H1 (cell line): ENCODE measurements around the gene KIF25. TPM values are rescaled to one million over a fixed set of nuclear protein-coding genes. Genes with fewer than 3 reads are reported as not detected.

Source experiments
- CTCF ChIA-PET: fragments of 300-600 bp; sonication (Branson Sonifier 250); formaldehyde crosslinking; loops from one replicate; lab custom pipeline; 2021; ENCODE audit not compliant: partially characterized antibody; lab: Charles Lee
- POLR2A ChIA-PET: fragments of 300-600 bp; sonication (Branson Sonifier 250); formaldehyde crosslinking; loops from one replicate; lab custom pipeline; 2021; ENCODE audit warnings: inconsistent platforms; ENCODE audit not compliant: partially characterized antibody; lab: Charles Lee
- DNase-seq, 2 experiments: peaks; one replicate each; pipeline versions ENCODE4 v3.0.0 to v3.0.0-alpha.2; 2010 to 2022; ENCODE audit warnings: low spot score in 2 of 2, low read depth in 1 of 2, mixed read lengths in 1 of 2
- FAIRE-seq: peaks from 2 replicates; lab custom pipeline; 2011; peaks lifted over from hg19 to GRCh38; lab: Jason Lieb, UNC
- H2AFZ ChIP-seq: 2 replicates; pipeline ENCODE4 v1.8.1; 2012; ENCODE audit warnings: low read length, inconsistent platforms
- H2AK5ac ChIP-seq: 2 replicates; pipeline ENCODE4 v1.6.1; 2013; ENCODE audit warnings: low read depth, low read length
- H2BK120ac ChIP-seq: replicated peaks from 2 replicates; pipeline ENCODE3; 2013; ENCODE audit warnings: low read depth, low read length, inconsistent platforms
- H2BK12ac ChIP-seq: 2 replicates; pipeline ENCODE4 v1.6.1; 2013; ENCODE audit warnings: low read depth, low read length
- H2BK15ac ChIP-seq: 2 replicates; pipeline ENCODE4 v1.6.1; 2013; ENCODE audit warnings: low read length
- H2BK20ac ChIP-seq: 2 replicates; pipeline ENCODE4 v1.6.1; 2013; ENCODE audit warnings: low read length
- H2BK5ac ChIP-seq: 2 replicates; pipeline ENCODE4 v1.6.1; 2013; ENCODE audit warnings: low read depth, low read length
- H3K14ac ChIP-seq: 2 replicates; pipeline ENCODE4 v1.6.1; 2013; ENCODE audit warnings: inconsistent platforms; ENCODE audit not compliant: insufficient read length
- H3K18ac ChIP-seq: 2 replicates; pipeline ENCODE4 v1.6.1; 2013; ENCODE audit warnings: low read length; ENCODE audit errors: extremely low read depth
- H3K23ac ChIP-seq: 2 replicates; pipeline ENCODE4 v1.6.1; 2013; ENCODE audit warnings: inconsistent platforms; ENCODE audit not compliant: insufficient read length
- H3K23me2 ChIP-seq: 2 replicates; pipeline ENCODE4 v1.6.1; 2013; ENCODE audit warnings: low read depth, low read length
- H3K27ac ChIP-seq: 2 replicates; pipeline ENCODE4 v1.6.1; 2011; ENCODE audit warnings: low read depth, low read length, inconsistent platforms
- H3K27me3 ChIP-seq, 4 experiments: replicated peaks in 1 of 4; 1 replicate in 1 of 4; 2 replicates in 3 of 4; pipeline versions ENCODE4 v1.6.1 to v1.8.1; 2011 to 2013; ENCODE audit warnings: low read length in 3 of 4, mild to moderate bottlenecking in 3 of 4, inconsistent platforms in 2 of 4, mixed read lengths in 2 of 4, moderate library complexity in 1 of 4; ENCODE audit not compliant: control insufficient read depth in 3 of 4, insufficient read depth in 3 of 4; ENCODE audit errors: extremely low read depth in 1 of 4
- H3K36me3 ChIP-seq, 4 experiments: 2 replicates each; pipeline versions ENCODE4 v1.6.1 to v1.8.1; 2011 to 2013; ENCODE audit warnings: mild to moderate bottlenecking in 4 of 4, low read length in 3 of 4, moderate library complexity in 2 of 4, control low read depth in 1 of 4, inconsistent platforms in 1 of 4; ENCODE audit not compliant: insufficient read depth in 4 of 4, control insufficient read depth in 2 of 4
- H3K4ac ChIP-seq: replicated peaks from 2 replicates; pipeline ENCODE3; 2013; ENCODE audit warnings: low read length, low read depth, mixed read lengths, inconsistent platforms; ENCODE audit not compliant: insufficient read length
- H3K4me1 ChIP-seq, 4 experiments: replicated peaks in 1 of 4; 1 replicate in 1 of 4; 2 replicates in 3 of 4; pipeline versions ENCODE4 v1.6.1 to v1.8.1; 2011 to 2013; ENCODE audit warnings: low read length in 3 of 4, inconsistent platforms in 2 of 4, mixed read lengths in 1 of 4; ENCODE audit not compliant: insufficient read depth in 4 of 4, control insufficient read depth in 3 of 4
- H3K4me2 ChIP-seq, 2 experiments: 2 replicates each; pipeline versions ENCODE4 v1.6.1 to v1.8.1; 2011 to 2013; ENCODE audit warnings: low read depth in 2 of 2, low read length in 2 of 2, control low read depth in 1 of 2, inconsistent platforms in 1 of 2, mild to moderate bottlenecking in 1 of 2; ENCODE audit not compliant: insufficient read depth in 1 of 2
- H3K4me3 ChIP-seq, 4 experiments: fragments of 200-600, 300-600 bp in 1 of 4; sonication (generic), shearing (Covaris generic), sonication (Bioruptor Twin) in 1 of 4; 2 replicates each; pipeline versions ENCODE4 v1.5.1 to v1.8.1; 2011 to 2016; ENCODE audit warnings: low read length in 4 of 4, low read depth in 3 of 4, control low read depth in 2 of 4, inconsistent platforms in 2 of 4, mild to moderate bottlenecking in 2 of 4, mixed read lengths in 1 of 4, moderate library complexity in 1 of 4; ENCODE audit not compliant: insufficient read depth in 2 of 4; ENCODE audit errors: extremely low read depth in 1 of 4
- H3K56ac ChIP-seq: replicated peaks from 2 replicates; pipeline ENCODE3; 2013; ENCODE audit warnings: low read depth, mild to moderate bottlenecking, mixed read lengths, low read length, inconsistent platforms; ENCODE audit not compliant: insufficient read length
- H3K79me1 ChIP-seq: 2 replicates; pipeline ENCODE4 v1.6.1; 2013; ENCODE audit warnings: low read depth, low read length, control low read depth
- H3K79me2 ChIP-seq, 2 experiments: 2 replicates each; pipeline versions ENCODE4 v1.6.1 to v1.8.1; 2012 to 2013; ENCODE audit warnings: low read length in 2 of 2, mild to moderate bottlenecking in 2 of 2, inconsistent platforms in 1 of 2; ENCODE audit not compliant: insufficient read depth in 2 of 2, control insufficient read depth in 1 of 2
- H3K9ac ChIP-seq, 4 experiments: replicated peaks in 1 of 4; 1 replicate in 1 of 4; 2 replicates in 3 of 4; pipeline versions ENCODE4 v1.6.1 to v1.8.1; 2011 to 2013; ENCODE audit warnings: low read depth in 3 of 4, low read length in 3 of 4, control low read depth in 2 of 4, mild to moderate bottlenecking in 2 of 4, moderate library complexity in 2 of 4, inconsistent platforms in 1 of 4; ENCODE audit errors: extremely low read depth in 1 of 4
- H3K9me3 ChIP-seq, 2 experiments: 2 replicates each; pipeline versions ENCODE4 v1.6.1 to v1.8.1; 2012 to 2013; ENCODE audit warnings: mild to moderate bottlenecking in 2 of 2, moderate library complexity in 2 of 2, control low read depth in 1 of 2, inconsistent platforms in 1 of 2, low read depth in 1 of 2, low read length in 1 of 2, mixed read lengths in 1 of 2; ENCODE audit not compliant: insufficient read depth in 2 of 2
- H4K20me1 ChIP-seq, 2 experiments: replicated peaks in 1 of 2; 2 replicates each; pipeline versions ENCODE3 to v1.8.1; 2011 to 2013; ENCODE audit warnings: inconsistent platforms in 2 of 2, low read length in 2 of 2, mild to moderate bottlenecking in 1 of 2; ENCODE audit not compliant: insufficient read depth in 2 of 2, control insufficient read depth in 1 of 2
- H4K5ac ChIP-seq: 2 replicates; pipeline ENCODE4 v1.6.1; 2013; ENCODE audit warnings: low read length, low read depth, mixed read lengths, inconsistent platforms; ENCODE audit not compliant: insufficient read length
- H4K8ac ChIP-seq: 2 replicates; pipeline ENCODE4 v1.8.0; 2013; ENCODE audit warnings: mild to moderate bottlenecking, moderate library complexity, low read length, inconsistent platforms; ENCODE audit not compliant: insufficient read depth; ENCODE audit errors: extremely low read depth
- H4K91ac ChIP-seq: replicated peaks from 2 replicates; pipeline ENCODE3; 2013; ENCODE audit warnings: low read length, mixed read lengths, inconsistent platforms; ENCODE audit not compliant: insufficient read length
- ASH2L ChIP-seq: fragments of 200-600, 300-600 bp; sonication (generic); IDR thresholded peaks from one replicate; pipeline ENCODE4 v1.7.1; 2017; ENCODE audit warnings: low read length
- BRCA1 ChIP-seq: IDR thresholded peaks from 2 replicates; pipeline ENCODE4 v1.6.1; 2012; ENCODE audit warnings: low read depth, low read length, improper control_type of control experiment
- POLR2AphosphoS5 ChIP-seq: IDR thresholded peaks from 2 replicates; pipeline ENCODE4 v1.6.1; 2011; ENCODE audit warnings: low read depth, low read length
- POU5F1 ChIP-seq: IDR thresholded peaks from 2 replicates; pipeline ENCODE4 v1.6.1; 2011; ENCODE audit warnings: low read depth, mild to moderate bottlenecking, low read length, moderate library complexity
- RFX5 ChIP-seq: IDR thresholded peaks from 2 replicates; pipeline ENCODE4 v1.6.1; 2011; ENCODE audit warnings: low read depth, low read length, improper control_type of control experiment, borderline replicate concordance
- TBP ChIP-seq: IDR thresholded peaks from 2 replicates; pipeline ENCODE4 v1.6.1; 2011; ENCODE audit warnings: low read depth, low read length, improper control_type of control experiment
- ZNF274 ChIP-seq: IDR thresholded peaks from 2 replicates; pipeline ENCODE4 v1.7.0; 2012; ENCODE audit warnings: low read length, borderline replicate concordance; ENCODE audit errors: extremely low read depth
- WGBS, 2 experiments: shearing (Covaris generic) in 1 of 2; methylation state at CpG; one replicate each; pipeline versions ENCODE4 v1.1.6 to v1.1.7; 2013 to 2015; ENCODE audit warnings: low lambda C conversion rate in 2 of 2, mixed read lengths in 2 of 2, inconsistent platforms in 1 of 2, low coverage in 1 of 2, missing lambda C conversion rate in 1 of 2; ENCODE audit not compliant: insufficient replicate concordance in 2 of 2, insufficient coverage in 1 of 2, insufficient read length in 1 of 2; ENCODE audit errors: extremely low coverage in 1 of 2, missing lambda C conversion rate in 1 of 2; 5-methylcytosine and 5-hydroxymethylcytosine counted together
- polyA plus RNA-seq, 7 experiments: library from polyadenylated mRNA; depleted of rRNA in 3 of 7; stranded (reverse) in 5 of 7; unstranded in 2 of 7; fragments of >200 nt in 5 of 7; fragments of 200-250 nt in 2 of 7; gene quantifications; 1 replicate in 5 of 7; 2 replicates in 1 of 7; 4 replicates in 1 of 7; pipeline versions ENCODE4 v1.2.1 to v1.2.3, GENCODE V29; 2011 to 2013; ENCODE audit warnings: missing spikeins in 2 of 7, mixed read lengths in 2 of 7
- total RNA-seq: library from RNA; stranded (reverse); fragmentation: NEBNext Ultra II Directional; extraction: Animal tissue kit (Norgen Biotek cat#: 25700); gene quantifications from 2 replicates; pipeline ENCODE4 v1.2.1, GENCODE V29; 2021

The KIF25 gene
- total and polyA plus RNA-seq, 2 of the 8 experiments (the other 6 are each of a cell fraction or from before 2014, with no cell fraction given) = 1.5 to 2.0 TPM

DNA sequence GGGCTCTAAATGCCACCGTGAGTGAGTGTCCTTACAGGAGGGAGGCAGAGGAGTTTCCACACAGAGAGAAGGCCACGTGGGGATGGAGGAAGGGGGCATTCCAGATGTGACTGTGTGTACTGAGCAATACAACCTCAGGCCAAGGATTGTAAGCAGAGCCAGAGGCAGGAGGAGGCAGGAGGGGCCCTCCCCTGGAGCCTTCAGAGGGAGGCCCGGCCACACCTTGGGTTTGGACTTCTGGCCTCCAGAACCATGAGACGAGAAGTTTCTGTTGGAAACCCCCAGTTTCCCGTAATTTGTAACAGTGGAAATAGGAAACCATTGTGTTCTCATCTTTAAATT lies 9.3 kb upstream of the KIF25 start:
- no peak overlapping the region for H2BK5ac ChIP-seq
- no peak overlapping the region for H3K4ac ChIP-seq
- no peaks in the 10 kb centered on the region; the same call in 1 of the 2 replicates for H3K79me1 ChIP-seq
- no peak overlapping the region for H2BK12ac ChIP-seq
- no peak overlapping the region for H3K23ac ChIP-seq
- no peak overlapping the region for H2BK20ac ChIP-seq
- no peak overlapping the region for H3K4me3 ChIP-seq
- no peak overlapping the region for H4K5ac ChIP-seq
- no peaks in the 10 kb centered on the region for H3K27me3 ChIP-seq
- POLR2A ChIA-PET = no interaction called here
- no peaks in the 10 kb centered on the region for H3K36me3 ChIP-seq
- H3K18ac ChIP-seq = no peak overlapping the region
- H4K20me1 ChIP-seq = no peaks in the 10 kb centered on the region
- no peak overlapping the region for H2AK5ac ChIP-seq
- no peak for DNase-seq
- H3K9me3 ChIP-seq = peaks cover 0 to 4% of the 10 kb centered on the region in 2 experiments; a peak in 1 of 4 replicates
- no peak overlapping the region for H4K91ac ChIP-seq
- 86% methylated on average over 5 of the region's 5 CpGs; no CpG with 5 or more reads in 1 of the 2 experiments for WGBS, 2 experiments
- no peak overlapping the region for H2AFZ ChIP-seq
- H3K9ac ChIP-seq = no peak overlapping the region
- no peaks in the 10 kb centered on the region for H3K4me1 ChIP-seq
- TF ChIP-seq POLR2AphosphoS5 (no peak), POU5F1 (no peak), TBP (no peak), RFX5 (no peak), BRCA1 (no peak), ZNF274 (no peak), ASH2L (no peak)
- H2BK120ac ChIP-seq = no peak overlapping the region
- H3K23me2 ChIP-seq = no peaks in the 10 kb centered on the region
- no peak overlapping the region for H3K4me2 ChIP-seq
- H3K27ac ChIP-seq = no peak overlapping the region
- H3K14ac ChIP-seq = no peak overlapping the region
- no peak overlapping the region for H2BK15ac ChIP-seq
- H4K8ac ChIP-seq = no peak overlapping the region
- H3K79me2 ChIP-seq = no peaks in the 10 kb centered on the region
- no peak overlapping the region for H3K56ac ChIP-seq
- CTCF ChIA-PET = interaction anchor here (1.2 to 1.8 kb wide), 2 partner anchors 18 to 20 kb away, joined by 3 to 8 read pairs; no protein-coding TSS in a partner anchor
- no peak for FAIRE-seq
